PFSK-1 (cell line): ENCODE data around the gene ADAMTS16.

ENCODE experiments used
- FOXP2 ChIP-seq: optimal IDR thresholded peaks from 2 replicates; pipeline ENCODE3; 2011; ENCODE audit warnings: borderline replicate concordance, control low read depth, inconsistent platforms; ENCODE audit not compliant: insufficient read depth; ENCODE audit errors: extremely low read length, extremely low read depth
- POLR2AphosphoS5 ChIP-seq: IDR thresholded peaks from 2 replicates; pipeline ENCODE4 v1.6.1; 2012; ENCODE audit warnings: low read depth, mild to moderate bottlenecking, control low read depth, low read length, moderate library complexity
- REST ChIP-seq, 2 experiments: IDR thresholded peaks; 2 replicates each; pipeline versions ENCODE4 v1.6.1 to v1.8.0; 2011 to 2012; ENCODE audit warnings: low read depth in 2 of 2, low read length in 2 of 2, control low read depth in 1 of 2, inconsistent platforms in 1 of 2, mild to moderate bottlenecking in 1 of 2, moderate library complexity in 1 of 2; ENCODE audit not compliant: insufficient read depth in 1 of 2
- SIN3A ChIP-seq: IDR thresholded peaks from 2 replicates; pipeline ENCODE4 v1.6.1; 2012; ENCODE audit warnings: mild to moderate bottlenecking, low read length, moderate library complexity, borderline replicate concordance; ENCODE audit not compliant: insufficient read depth
- TAF1 ChIP-seq: IDR thresholded peaks from 2 replicates; pipeline ENCODE4 v1.6.1; 2012; ENCODE audit warnings: low read length, control low read depth, borderline replicate concordance; ENCODE audit not compliant: insufficient read depth

ADAMTS16 gene

GRCh38 chr5:5316334-5316733, 176.2 kb downstream of the ADAMTS16 start:
- TF ChIP-seq POLR2AphosphoS5, result no peak
- TF ChIP-seq FOXP2, result no peak
- no peak for TF ChIP-seq TAF1
- TF ChIP-seq REST (IDR thresholded peaks at IDR 0.05; ENCODE audit: insufficient read depth in 1 of 2, low read depth in 2 of 2, low read length in 2 of 2), result no peak
- TF ChIP-seq SIN3A, result no peak

- TF ChIP-seq TAF1, result no peak
- TF ChIP-seq POLR2AphosphoS5, result no peak
- no peak for TF ChIP-seq FOXP2
- TF ChIP-seq REST (IDR thresholded peaks at IDR 0.05; ENCODE audit: insufficient read depth in 1 of 2, low read depth in 2 of 2, low read length in 2 of 2), result no peak
- no peak for TF ChIP-seq SIN3A
These were observed 177.8 kb downstream of the ADAMTS16 start for GRCh38 chr5:5317976-5318375.

- TF ChIP-seq SIN3A (no peak), TAF1 (no peak), REST (IDR thresholded peaks at IDR 0.05; ENCODE audit: insufficient read depth in 1 of 2, low read depth in 2 of 2, low read length in 2 of 2) (no peak), FOXP2 (no peak), POLR2AphosphoS5 (no peak)
These were observed 178.5 kb downstream of the ADAMTS16 start for GRCh38 chr5:5318426-5319190.

GRCh38 chr5:5320062-5320805, 180.1 kb downstream of the ADAMTS16 start:
- TF ChIP-seq FOXP2, result no peak
- TF ChIP-seq REST (IDR thresholded peaks at IDR 0.05; ENCODE audit: insufficient read depth in 1 of 2, low read depth in 2 of 2, low read length in 2 of 2), result no peak
- no peak for TF ChIP-seq POLR2AphosphoS5
- no peak for TF ChIP-seq TAF1
- no peak for TF ChIP-seq SIN3A
